Glomerular endothelial cell (primary cell): Measurements from ENCODE around the gene PCIF1. TPM values are rescaled to one million over a fixed set of nuclear protein-coding genes. Genes with fewer than 3 reads are reported as not detected.
"Not testable (repeated sequence)": the region's sequence is repeated elsewhere in the genome, so short reads cannot be mapped to it uniquely, and the experiment has no call there.

ENCODE experiments used
- DNase-seq: peaks from one replicate; pipeline ENCODE4 v3.0.0-alpha.2; 2011; ENCODE audit warnings: low read depth, low spot score; ENCODE audit errors: extremely low read depth
- total RNA-seq: library from RNA; depleted of rRNA; stranded (reverse); fragments of >200 nt; gene quantifications from 2 replicates; pipeline ENCODE4 v1.2.3, GENCODE V29; 2015

PCIF1 gene
- total RNA-seq, 1 donor from 2014 or later = 17.4 TPM

DNA sequence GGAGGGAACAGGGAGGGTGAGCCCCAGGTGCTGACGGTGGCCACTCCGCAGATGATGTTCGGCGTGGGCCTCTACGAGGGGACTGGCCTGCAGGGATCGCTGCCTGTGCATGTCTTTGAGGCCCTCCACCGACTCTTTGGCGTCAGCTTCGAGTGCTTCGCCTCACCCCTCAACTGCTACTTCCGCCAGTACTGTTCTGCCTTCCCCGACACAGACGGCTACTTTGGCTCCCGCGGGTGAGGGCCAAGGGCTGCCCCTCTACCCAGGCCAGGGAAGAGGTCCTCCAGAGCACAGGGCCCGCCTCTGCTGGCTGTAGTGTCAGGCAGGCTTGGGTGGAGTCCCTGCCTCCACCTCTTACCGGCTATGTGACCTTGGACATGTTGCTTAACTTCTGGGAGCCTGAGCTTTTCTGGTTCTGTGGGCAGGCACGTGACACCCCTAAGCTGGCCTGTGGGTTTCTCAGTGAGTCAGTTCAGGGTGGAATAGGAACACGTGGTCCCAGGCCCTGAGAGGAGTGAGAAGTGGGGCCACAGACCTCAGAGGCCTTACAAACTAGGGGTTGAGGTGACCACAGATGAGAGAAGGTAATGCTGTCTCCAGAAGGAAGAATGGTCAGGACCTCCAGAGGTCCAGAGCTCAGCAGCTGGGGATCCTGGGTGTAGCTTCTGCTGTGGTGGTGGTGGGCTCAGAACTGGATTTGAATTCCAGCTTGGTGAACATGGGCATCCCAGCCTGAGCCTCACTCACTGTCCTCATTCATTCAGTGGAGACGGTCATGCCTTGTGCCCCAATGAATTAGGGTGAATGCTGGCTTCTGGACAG is 11.9 kb downstream of the PCIF1 start:
- no peak for DNase-seq

DNA sequence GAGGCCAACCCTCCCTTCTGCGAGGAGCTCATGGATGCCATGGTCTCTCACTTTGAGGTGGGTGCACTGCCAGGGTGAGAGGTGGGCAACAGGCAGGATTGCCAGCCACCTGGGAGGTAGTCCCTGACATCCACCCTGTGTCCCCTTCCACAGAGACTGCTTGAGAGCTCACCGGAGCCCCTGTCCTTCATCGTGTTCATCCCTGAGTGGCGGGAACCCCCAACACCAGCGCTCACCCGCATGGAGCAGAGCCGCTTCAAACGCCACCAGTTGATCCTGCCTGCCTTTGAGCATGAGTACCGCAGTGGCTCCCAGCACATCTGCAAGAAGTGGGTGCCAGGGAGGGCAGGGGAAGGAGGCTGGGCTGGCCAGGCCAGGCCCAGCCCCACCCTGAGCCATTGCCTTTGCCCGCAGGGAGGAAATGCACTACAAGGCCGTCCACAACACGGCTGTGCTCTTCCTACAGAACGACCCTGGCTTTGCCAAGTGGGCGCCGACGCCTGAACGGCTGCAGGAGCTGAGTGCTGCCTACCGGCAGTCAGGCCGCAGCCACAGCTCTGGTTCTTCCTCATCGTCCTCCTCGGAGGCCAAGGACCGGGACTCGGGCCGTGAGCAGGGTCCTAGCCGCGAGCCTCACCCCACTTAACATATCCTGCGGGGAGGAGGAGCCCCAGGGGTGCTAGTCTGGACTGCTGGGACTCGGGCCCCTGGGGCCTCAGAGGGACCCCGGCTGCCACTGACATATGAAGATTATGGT is 12.8 kb downstream of the PCIF1 start:
- no peak for DNase-seq

DNA sequence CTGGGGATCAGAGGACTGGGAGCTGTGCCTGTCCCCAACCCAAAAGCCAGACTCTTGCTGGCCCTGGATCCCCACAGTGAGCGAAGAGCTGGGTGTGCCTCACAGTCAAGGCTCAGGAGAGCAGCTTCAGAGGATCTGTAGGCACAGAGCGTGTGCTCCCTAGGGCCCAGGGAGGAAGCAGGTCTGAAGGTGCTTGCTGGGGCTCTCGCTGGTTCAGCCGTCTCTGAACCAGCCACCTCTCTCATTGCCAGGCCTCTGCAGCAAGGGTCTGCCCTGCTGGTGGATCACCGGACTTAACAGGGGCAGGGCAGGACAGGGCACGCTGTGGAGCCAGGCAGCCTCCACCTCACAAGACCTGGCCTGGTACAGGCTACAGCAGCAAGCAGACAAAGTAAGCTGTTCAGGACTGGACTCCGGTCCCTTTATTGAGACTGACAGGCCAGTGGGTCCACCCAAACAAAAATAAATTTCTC is 13.8 kb downstream of the PCIF1 start:
- DNase-seq = no peak

DNA sequence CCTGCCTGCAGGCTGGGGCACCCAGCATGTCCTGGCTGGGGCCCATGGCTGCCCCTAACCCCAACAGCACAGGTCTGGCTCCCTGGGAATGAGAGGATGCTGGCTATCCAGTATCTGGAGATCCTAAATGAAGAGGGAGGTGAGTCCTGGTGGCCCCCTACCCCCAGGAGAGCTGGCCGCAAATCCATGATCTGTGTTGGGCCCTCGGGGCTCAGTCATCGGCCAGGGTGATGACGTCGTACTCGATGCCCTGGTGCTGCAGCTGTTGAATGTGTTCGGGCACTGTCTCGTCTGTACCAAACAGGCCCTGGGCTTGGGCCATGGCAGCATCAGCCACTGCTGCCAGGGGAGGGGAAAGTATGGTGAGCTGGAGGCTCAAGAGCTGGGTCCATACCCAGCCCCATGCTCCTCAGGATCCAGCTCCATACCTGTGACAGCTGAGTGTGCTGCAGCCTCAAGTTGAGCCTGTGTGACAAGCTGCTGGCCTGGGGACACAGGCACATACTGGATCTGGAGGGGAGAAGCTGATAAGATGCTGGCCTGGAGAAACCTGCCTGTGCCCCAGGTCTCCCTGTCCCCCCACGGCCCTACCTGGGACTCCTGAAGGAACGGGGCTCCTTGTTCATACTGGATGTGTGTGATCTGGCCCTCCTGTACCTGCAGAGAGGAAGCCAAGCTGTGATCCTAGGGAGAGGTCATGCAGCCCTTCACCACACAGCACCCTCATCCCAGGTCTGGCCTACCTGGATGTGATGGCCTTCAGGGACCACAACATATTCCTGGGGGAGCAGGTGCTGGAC is 14.5 kb downstream of the PCIF1 start:
- no peak for DNase-seq

DNA sequence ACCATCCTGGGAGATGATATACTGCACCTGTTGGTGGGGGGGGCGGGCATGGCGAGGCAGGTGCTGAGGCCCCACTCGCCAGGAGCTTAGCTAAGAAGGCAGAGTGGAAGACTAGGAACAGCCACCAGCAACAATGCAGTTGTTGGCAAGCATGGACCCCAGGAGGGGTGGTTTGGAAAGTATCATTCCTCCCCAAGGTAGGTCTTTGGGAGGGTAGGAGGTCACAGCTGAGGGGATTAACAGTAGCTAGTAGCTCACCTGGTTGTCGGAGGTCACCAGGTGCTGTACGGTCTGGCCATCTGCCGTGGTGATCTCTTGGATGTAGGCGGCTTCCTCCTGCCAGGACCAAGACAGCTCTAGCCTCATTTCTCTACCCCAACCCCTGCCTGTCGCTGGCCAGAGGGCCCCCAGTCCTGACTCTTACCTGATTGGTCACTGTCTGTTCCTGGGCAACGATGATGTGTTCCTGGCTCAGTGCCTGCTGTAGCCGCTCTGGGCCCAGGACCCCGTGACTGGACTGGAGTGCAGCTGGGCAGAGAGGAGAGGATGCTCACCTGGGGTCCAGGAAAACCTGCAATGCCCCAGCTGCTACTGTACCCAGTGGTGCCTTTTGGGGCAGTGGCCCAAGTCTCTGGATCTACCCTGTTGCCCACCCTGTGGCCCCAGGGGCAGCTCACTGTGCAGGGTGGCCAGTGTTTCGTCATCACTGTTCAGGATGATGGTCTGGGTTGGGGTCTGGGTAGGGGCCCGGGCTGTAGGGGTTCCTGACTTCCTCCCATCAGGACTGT is 15.3 kb downstream of the PCIF1 start:
- no peak for DNase-seq

DNA sequence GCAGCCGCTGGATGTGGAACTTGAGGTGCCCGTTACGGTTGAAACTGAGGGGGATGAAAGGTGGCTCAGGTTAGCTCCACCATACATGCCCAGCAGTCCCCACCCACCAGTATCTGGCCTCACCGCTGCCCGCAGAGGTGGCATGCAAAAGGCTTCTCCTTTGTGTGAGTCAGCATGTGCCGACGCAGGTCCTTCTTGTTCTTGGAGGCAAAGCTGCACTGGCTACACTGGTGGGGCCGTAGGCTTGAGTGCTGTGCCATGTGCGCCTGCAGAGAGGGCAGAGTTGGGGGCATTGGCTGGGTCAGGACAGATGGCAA is 15.8 kb downstream of the PCIF1 start:
- DNase-seq = no peak

DNA sequence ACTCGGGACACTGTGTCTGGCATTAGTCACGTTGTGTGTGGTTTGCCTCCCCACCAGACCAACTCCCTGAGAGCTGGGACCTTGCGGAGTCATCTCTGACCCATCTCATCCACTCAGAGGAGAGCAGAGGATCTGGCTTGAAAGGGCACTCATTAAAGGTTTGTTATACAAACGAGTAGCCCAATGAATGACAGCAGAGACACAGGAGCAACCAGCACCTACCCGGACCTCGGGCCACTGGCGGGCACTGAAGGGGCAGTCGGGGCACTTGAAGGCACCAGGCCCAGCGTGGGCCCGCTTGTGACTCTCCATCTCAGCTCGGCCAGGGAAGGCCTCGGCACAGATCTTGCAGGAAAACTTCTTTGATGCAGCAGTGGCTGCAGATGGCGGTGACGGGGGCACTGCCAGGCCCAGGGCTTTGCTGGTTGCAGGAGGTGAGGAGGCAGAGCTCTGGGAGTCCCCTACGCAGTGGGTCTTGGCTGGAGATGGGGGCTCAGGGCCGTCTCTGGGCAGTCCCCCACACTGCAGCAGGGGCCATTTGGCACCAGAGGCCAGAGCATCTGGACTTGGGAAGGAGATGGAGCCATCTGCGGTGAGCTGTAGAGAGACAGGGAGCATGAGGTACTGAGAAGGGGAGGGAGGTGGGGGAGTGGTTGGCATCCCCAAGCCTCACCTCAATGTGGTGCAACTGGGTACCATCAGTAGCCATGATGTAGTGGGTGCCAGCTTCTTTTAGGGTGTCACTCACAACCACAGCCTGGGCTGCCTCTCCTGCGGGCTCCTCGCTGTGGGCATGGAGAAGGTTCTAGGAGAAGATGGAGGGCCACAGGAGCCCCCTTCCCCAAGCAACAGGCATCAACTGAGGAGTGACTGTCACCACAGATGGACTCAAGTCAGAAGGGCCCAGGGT is 17.7 kb downstream of the PCIF1 start:
- no peak for DNase-seq

DNA sequence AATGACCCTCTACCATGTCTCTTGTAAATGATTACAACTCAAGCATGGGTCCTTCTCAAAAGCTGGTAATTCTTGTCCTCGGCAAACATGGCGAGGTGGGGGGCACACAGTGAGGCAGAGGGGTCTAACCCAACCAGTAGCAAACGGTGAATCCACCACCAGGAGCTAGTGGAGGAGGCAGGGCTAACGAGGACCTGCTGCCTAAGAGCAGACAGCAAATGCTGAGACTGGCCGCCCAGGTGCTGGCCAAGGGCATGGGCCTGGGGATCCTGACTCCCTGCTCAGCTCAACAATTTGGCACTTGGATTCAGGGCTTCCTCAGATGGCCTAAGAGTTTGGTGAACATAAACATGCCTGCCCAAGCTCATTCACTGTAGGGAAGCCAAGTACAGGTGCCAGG is 18.4 kb downstream of the PCIF1 start:
- no peak for DNase-seq

DNA sequence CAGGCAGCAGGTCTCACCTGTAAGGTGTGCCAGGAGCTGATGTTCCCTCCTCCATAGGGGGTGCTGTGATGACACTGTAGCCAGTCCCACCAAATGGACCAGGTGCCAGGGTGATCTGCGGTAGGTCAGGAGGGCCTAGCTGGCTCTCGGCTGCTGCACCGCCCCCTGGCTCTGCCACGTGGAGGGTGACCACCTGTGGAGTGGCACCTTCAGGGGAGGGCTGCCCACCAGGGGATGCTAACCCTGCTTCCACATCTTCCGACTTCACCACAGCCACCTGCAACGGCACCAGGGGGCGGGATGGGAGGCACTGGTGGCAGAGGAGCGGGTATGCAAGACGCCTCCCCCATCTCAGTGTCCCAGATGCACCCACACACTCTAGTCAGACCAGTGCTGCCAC is 19.2 kb downstream of the PCIF1 start:
- no peak for DNase-seq

DNA sequence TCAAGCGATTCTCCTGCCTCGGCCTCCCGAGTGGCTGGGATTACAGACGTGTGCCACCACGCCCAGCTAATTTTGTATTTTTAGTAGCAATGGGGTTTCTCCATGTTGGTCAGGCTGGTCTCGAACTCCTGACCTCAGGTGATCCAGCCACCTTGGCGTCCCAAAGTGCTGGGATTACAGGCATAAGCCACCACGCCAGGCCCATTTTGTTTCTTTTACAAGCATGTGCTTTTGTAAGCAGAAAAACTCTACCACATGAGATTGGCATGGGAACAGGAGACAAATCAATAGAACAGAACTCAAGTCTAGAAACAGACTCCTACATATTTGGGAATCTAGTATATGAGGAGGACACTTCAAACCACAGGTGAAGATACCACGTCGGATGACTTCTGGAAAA is 21.8 kb downstream of the PCIF1 start:
- not testable (repeated sequence) for DNase-seq

DNA sequence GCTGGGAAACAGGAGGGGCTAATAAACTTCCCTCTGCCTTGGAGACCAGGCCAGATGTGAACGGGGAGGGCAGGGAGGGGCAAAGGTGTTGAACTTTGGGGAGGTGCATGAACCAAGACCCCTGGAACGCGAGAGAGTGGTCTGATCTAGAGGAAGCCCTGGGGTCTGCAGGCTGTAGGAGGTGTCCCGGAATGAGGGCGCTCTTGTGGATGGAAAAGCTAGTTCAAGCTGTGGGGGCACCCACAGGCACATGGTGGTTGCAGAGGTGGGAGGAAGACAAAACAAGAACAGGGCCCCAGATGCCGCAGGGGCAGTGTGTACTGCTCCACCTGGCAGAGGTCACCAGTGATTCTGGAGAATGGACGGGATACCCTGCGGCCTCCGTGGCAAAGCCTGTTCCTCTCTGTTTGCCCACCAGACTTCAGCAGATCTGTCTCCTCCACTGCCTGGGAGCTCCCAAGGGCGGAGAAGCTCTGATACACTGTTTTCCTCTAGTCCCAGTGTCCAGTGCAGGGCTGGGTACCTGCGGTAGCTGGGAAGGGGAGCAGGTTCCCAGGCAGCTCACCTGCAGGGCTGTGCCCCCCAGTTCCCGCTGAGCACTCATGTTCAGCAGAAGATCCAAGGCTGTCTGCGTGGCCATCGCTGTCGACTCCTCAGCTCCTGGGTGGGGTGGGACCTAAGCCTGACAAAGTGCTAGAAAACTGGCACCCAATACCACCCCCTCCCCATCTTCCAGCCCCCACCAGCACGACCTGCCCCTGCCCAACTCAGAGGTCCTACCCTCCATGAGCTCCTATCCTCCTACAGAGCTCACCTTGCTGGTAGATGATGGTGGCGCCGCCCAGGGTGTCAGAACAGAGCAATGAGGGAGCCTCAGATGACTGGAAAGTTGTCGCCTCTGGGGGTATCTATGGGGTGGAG is 22.8 kb downstream of the PCIF1 start:
- no peak for DNase-seq

DNA sequence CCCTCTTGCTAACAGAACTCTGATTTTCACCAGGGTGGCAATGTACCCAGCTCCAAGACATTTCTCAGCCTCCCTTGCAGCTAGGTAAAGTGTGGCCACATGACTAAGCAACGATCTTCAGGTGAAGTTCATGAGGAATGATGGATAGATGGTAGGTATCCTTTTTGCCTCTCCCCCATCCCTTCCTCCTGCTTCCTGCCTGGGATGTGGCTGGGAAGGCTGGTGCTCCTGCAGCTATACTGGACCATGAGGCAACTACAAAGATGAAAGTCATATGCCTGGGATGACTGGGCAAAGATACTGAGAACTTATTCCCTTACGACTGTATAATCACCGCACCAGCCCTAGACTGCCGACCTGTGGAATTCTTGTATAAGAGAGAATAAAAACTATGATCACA is 24.1 kb downstream of the PCIF1 start:
- no peak for DNase-seq

DNA sequence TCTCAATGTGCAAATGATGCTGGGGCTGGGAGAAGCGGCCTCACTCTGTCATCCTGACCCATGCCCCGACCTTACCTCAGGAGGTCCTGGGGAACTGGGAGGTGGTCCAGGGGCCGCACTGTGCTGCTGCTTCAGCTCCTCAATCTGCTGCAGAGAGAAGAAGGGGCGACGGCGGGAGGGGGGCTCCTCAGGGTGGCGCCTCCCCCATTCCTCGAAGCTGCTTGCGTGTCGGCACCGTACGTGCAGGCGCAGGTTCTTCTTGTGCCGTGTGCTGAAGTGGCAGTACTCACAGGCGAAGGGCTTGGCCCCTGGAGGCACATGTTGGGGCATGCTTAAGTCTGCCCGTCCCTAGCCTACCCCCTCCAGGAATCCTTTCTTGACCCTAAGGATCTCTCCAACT is 24.6 kb downstream of the PCIF1 start:
- DNase-seq = no peak

DNA sequence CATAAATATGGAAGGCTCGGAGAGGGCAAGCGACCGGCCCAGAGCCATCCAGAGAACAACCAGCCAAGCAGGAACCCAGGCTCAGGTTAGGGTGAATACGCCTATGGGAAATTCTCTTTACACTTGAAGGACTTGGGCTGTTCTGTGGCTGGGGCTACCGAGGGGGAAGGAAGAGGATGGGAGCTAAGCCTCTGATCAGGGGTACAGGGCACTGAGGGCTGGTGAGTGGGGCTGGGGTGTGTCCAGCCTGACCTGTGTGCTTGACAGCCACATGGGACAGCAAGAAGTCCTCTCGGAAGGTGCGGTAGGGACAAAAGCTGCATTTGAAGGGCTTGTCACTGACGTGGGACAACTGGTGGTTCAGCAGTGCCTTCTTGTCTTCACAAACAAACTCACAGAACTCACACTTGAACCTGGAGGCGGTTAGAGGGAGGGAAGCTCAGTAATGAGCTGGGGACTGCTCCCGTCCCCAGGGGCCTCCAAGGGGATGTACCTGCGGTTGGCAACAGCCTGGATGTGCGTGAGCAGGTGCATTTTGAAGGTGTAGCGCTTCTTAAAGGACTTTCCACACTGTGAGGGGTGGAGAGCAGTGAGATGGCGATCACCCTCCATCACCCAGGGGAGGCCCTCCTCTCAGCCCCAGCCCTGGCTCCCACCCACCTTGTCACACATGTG is 25.6 kb downstream of the PCIF1 start:
- DNase-seq = no peak

DNA sequence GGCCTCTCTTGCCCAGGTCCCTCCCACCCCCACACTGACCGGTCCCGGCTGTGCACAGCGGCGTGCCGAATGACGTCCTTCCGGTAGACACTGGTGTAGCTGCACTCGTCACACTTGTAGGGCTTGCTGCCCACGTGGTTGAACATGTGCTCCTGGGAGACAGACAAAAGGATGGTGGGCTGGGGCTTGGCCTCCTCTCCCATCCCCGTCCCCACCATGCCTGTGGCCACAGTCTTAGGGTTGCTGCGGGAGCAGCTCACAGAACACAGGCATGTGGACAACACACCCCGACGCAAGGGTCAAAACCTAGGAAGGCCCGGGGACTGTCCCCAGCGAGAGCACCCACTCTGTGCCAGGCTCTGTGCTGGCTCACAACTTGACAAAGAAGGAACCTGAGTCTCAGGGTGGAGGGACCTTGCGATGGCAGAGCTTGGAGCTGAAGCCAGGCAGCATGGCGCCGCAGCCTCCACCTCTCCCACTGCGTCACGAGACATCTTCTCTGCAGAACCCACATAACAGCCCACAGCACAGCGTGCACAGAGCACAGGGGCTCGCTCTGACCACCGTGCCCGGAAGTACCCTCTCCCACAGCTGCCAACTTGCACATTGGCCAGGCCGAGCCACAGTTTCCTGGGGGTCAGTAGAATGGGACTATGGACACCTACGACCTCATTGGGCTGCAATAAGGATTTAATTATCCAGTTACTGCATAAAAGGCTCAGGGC is 27.7 kb downstream of the PCIF1 start:
- no peak for DNase-seq

DNA sequence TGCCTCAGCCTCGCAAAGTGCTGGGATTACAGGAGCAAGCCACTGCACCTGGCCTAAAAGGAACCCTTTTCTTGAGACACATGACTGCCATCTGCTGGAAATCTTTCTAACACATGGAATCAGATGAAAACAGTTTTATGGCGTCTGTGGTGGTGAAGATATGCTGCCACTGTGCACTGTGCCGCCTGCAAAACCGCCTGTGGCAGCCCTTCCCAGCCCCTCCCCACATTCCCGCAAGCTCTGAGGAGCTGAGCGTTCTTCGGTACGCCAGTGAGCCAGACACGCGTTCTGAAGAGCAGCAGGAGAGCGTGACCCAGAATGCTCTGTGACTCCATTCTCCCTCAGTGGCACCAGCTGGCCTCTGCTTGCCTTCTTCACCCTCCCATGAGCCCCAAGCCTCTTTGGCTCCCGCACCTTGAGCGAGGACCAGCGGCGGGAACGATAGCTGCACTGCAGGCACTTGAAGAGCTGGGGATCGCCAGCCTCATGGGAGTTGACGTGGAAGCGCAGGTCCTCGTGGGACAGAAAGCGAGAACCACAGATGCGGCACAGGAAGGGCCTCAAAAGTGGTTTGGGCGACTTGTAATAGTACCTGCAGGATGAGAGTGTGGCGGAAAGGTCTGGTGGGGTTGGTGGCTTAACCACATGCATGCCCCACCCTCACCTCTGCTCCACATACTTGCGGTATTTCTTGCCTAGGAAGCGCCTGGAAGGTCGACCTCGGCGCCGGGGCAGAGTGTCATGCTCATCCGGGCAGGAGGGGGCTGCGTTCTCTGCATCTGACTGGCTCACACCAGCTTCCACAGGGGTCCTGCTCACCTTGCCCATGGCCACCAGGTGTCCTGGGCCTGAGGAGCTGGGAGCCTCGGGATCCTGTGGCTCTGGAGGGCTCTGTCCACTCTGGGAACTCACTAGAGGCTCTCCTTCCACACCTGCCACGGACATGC is 28.8 kb downstream of the PCIF1 start:
- no peak for DNase-seq
